Fibroblast of pulmonary artery (primary cell): ENCODE results near the gene CAMTA1.

Source experiments
- DNase-seq: peaks from one replicate; pipeline ENCODE4 v3.0.0-alpha.2; 2010; ENCODE audit warnings: low read depth
- H3K4me3 ChIP-seq: replicated peaks from 2 replicates; pipeline ENCODE4 v1.5.1; 2011; ENCODE audit warnings: low read depth, mild to moderate bottlenecking, control low read depth, low read length, moderate library complexity
- TF ChIP-seq, protein P1 (sequence below): IDR thresholded peaks from 2 replicates; pipeline ENCODE4 v1.5.1; 2011; ENCODE audit warnings: mild to moderate bottlenecking, control low read depth, low read length, inconsistent platforms; ENCODE audit errors: missing control alignments

The CAMTA1 gene

DNA sequence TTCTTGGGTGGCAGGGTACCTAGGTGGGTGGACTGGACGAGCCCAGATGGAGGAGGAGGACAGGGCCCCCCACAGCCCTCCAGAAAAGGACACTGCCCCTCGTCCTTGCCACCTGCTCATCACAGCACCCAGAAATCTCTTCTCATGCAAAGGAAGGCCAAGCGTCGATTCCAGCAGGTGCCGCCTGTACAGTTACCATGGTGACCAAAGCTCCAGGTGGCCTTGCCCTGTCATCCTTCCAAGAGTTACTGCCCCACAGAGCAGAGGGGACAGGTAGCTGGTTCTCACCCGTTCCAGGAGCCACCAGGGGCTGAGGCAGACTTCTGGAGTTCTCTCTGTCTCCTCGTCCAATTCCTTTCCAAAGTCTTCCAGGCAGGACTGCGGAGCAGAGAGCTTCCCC is 865.9 kb downstream of the CAMTA1 start:
- no peak overlapping the region for H3K4me3 ChIP-seq
- DNase-seq, result no peak
- TF ChIP-seq, protein P1, sequence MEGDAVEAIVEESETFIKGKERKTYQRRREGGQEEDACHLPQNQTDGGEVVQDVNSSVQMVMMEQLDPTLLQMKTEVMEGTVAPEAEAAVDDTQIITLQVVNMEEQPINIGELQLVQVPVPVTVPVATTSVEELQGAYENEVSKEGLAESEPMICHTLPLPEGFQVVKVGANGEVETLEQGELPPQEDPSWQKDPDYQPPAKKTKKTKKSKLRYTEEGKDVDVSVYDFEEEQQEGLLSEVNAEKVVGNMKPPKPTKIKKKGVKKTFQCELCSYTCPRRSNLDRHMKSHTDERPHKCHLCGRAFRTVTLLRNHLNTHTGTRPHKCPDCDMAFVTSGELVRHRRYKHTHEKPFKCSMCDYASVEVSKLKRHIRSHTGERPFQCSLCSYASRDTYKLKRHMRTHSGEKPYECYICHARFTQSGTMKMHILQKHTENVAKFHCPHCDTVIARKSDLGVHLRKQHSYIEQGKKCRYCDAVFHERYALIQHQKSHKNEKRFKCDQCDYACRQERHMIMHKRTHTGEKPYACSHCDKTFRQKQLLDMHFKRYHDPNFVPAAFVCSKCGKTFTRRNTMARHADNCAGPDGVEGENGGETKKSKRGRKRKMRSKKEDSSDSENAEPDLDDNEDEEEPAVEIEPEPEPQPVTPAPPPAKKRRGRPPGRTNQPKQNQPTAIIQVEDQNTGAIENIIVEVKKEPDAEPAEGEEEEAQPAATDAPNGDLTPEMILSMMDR, result no peak

DNA sequence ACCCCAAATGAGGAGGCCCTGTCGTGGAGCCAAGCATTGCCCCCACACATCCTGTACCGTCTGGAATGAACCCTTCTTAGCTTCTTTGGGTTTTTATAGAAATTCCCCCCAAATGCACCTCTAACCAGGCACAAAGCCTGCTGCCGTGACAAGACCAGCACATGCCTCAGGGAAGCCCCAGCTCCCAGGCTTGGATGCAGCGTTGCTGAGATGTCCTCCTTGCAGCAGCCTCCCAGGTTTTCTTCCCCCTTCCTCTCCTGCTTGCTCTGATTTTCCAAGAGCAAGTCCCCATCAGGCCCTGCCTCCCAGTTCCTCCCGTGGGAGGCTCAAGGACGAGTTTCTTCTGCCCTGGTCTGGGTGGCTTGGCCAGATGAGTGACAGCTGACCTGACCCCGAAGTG is 866.8 kb downstream of the CAMTA1 start:
- TF ChIP-seq, protein P1, result no peak

DNA sequence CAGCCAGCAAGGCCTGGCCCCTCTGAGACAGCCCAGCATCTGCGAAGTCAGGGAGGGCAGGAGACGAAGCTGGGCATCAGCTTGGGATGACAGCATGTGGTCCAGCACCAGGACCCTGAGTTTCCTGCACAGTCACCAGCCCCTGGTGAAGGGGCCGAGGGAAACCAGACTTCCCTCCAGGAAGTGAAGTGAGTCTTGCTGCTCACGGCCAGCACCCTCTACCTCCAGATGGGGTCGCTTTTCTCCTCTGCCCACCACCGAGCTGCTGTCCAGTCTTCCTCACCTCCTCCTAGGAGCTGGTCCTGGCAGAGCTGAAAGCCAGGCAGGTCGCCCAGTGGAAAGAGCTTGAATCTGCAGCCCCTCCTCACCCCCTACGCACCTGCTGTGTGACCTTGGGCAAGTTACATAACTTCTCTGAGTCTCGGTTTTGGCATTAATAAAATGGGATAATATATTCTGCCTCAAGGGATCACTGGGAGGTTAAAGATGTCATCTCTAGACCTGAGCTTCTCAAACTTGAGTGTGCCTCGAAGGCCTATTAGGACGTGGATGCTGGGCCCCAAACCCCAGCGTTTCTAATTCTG is 867.4 kb downstream of the CAMTA1 start:
- no peak for DNase-seq
- TF ChIP-seq, protein P1, result no peak
- no peak overlapping the region for H3K4me3 ChIP-seq

More for the DNA sequence above, 866.8 kb downstream of the CAMTA1 start:
- no peak for DNase-seq
- H3K4me3 ChIP-seq, result no peak overlapping the region

DNA sequence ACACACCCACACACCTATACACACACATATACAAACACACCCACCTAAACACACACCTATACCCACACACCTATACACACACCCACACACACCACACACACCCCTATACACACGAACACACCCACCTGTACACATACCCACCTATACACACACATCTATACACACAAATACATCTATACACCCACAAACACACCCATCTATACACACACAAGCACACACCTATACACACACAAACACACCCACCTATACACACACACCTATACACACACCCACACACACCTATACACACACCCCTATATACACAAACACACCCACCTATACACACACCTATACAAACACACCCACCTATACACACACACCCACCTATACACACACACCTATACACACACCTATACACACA is 869.5 kb downstream of the CAMTA1 start:
- no peak overlapping the region for H3K4me3 ChIP-seq
- TF ChIP-seq, protein P1, result no peak
- DNase-seq, result no peak

DNA sequence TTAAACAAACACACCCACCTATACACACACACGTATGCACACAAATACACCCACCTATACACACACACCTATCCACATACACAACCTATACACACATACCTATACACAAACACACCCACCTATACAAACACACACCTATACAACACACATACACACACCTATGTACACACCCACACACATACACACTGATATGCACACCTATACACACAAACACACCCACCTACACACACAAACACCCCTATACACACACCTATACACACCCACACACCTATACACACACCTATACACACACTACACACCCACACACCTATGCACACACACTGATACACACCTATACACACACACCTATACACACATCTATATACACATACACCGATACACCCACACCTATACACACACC is 870.1 kb downstream of the CAMTA1 start:
- TF ChIP-seq, protein P1, result no peak
- H3K4me3 ChIP-seq, result no peak overlapping the region
- DNase-seq, result no peak

DNA sequence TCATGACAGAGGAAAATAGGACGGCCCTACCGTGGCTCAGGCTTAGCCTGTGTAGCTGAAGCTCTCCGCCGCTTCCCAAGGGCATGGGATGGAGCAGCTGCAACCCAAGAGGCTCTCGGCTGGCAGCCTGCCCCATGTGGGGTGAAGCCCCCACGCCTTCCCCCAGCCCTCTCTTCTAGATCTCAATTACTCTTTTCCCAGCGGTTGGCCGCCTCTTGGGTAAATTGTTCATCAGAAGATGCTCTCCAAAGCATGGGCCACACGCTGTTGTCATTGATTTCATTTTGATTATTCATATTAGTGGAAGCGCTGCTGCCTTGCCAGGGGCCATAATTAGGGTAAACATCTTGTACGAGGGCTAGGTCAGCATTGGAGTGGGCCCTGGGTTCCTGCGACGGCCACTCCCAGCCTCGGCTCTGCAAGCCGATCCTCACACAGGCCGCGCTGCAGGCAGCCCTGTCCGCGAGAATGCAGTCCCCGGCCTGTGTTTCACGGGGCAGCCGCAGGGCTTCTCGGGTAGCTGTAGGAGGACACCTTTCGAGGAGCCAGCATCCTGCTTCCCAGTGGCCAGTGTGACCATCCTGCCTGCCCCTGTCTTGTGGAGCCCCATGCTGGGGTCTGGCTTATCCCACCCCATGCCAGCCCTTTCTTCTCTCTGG is 871.4 kb downstream of the CAMTA1 start:
- TF ChIP-seq, protein P1, result no peak
- DNase-seq, result no peak
- H3K4me3 ChIP-seq, result no peak overlapping the region
